ENCODE data around the gene KLHL29. TPM values are rescaled to one million over a fixed set of nuclear protein-coding genes. Genes with fewer than 3 reads are reported as not detected.

Gene KLHL29
- total RNA-seq, 2 experiments from 2014 or later: 0.23 to 0.66 TPM

DNA sequence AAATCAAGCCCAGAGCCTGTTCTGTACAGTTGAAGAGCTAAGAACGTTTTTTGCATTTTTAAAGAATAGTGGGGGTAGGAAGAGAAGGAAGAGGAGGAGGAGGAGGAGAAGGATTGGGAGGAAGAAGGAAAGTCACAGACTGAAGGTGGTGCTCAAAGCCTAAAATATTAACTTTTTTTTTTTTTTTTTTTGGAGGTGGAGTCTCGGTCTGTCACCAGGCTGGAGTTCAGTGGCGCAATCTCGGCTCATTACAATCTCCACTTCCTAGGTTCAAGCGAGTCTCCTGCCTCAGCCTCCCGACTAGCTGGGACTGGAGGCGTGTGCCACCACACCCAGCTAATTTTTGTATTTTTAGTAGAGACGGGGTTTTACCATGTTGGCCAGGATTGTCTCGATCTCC lies 18.3 kb upstream of the KLHL29 start:
- no peaks in the 10 kb centered on the region for H3K9me3 ChIP-seq (ENCODE audit: low read length)
- TF ChIP-seq, protein P1, sequence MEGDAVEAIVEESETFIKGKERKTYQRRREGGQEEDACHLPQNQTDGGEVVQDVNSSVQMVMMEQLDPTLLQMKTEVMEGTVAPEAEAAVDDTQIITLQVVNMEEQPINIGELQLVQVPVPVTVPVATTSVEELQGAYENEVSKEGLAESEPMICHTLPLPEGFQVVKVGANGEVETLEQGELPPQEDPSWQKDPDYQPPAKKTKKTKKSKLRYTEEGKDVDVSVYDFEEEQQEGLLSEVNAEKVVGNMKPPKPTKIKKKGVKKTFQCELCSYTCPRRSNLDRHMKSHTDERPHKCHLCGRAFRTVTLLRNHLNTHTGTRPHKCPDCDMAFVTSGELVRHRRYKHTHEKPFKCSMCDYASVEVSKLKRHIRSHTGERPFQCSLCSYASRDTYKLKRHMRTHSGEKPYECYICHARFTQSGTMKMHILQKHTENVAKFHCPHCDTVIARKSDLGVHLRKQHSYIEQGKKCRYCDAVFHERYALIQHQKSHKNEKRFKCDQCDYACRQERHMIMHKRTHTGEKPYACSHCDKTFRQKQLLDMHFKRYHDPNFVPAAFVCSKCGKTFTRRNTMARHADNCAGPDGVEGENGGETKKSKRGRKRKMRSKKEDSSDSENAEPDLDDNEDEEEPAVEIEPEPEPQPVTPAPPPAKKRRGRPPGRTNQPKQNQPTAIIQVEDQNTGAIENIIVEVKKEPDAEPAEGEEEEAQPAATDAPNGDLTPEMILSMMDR (conservative IDR thresholded peaks at IDR 0.05; ENCODE audit: low read length): no peak
- no peak for TF ChIP-seq EZH2phosphoT487 (IDR thresholded peaks at IDR 0.05; ENCODE audit: borderline replicate concordance, low read depth, low read length)
- BruUV-seq (replicated peaks): no TSS peak
- CTCF ChIA-PET (ENCODE audit: unreplicated experiment): no interaction called here
- POLR2A ChIA-PET: no interaction called here
- no peaks in the 10 kb centered on the region for H3K9me2 ChIP-seq (ENCODE audit: insufficient read depth, low read length)
- H3K27ac ChIP-seq (ENCODE audit: low read depth, low read length, poor library complexity, severe bottlenecking): no peak overlapping the region
- H2AFZ ChIP-seq (ENCODE audit: low read length): no peak overlapping the region
- H3K4me1 ChIP-seq (ENCODE audit: insufficient read depth, low read length, poor library complexity, severe bottlenecking): no peaks in the 10 kb centered on the region
- H3K4me3 ChIP-seq (ENCODE audit: low read depth, low read length, poor library complexity, severe bottlenecking): no peak overlapping the region
- no peak for DNase-seq (ENCODE audit: low spot score)
- H3K79me2 ChIP-seq (ENCODE audit: insufficient read depth, low read depth, low read length): no peaks in the 10 kb centered on the region
- H4K20me1 ChIP-seq (ENCODE audit: insufficient read depth, low read length): no peaks in the 10 kb centered on the region
- H3K36me3 ChIP-seq (ENCODE audit: insufficient read depth, low read length): no peaks in the 10 kb centered on the region
- intact Hi-C loops (cut with micrococcal nuclease; ENCODE audit: unreplicated experiment): no loop called here
- no peak overlapping the region for H3K4me2 ChIP-seq (ENCODE audit: low read length)

DNA sequence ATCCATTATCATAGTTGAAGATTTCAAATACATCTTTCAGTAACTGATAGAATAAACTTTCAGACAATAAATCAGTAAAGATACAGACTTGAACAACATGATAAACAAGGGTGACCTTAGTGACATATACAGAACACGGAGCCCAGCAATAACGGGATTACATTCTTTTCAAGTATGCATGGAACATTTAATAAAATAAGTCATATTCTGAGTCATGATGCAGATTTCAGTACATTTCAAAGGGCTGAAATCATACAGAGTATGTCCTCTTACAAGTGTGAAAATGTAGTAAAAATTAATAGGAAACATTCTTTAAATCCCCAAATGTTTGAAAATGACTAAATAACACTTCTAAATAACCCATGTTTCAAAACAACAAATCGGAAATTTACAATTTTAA lies 17.2 kb upstream of the KLHL29 start:
- intact Hi-C loops (cut with micrococcal nuclease; ENCODE audit: unreplicated experiment): no loop called here

DNA sequence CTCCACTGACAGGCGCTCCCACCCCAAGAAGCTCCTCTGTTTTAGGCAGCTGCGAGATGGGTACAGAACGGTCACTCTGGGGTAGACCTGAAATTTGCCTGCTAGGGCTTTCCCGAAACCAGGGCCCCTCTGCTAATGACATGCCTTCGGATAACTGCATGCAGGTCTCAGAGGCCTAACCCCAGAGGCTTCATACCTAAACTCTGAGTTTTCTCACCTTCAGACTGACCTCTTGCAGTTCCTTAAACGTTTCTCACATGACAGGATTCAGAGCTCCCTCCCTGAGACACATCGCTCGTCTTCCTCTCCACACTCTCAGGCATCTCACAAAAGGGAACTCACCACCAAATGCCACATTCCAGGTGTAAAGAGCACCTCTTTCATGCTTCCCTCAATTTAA lies 11.3 kb upstream of the KLHL29 start:
- TF ChIP-seq EZH2phosphoT487 (IDR thresholded peaks at IDR 0.05; ENCODE audit: borderline replicate concordance, low read depth, low read length): no peak
- TF ChIP-seq, protein P1 (conservative IDR thresholded peaks at IDR 0.05; ENCODE audit: low read length): no peak
- Histone ChIP-seq H3K4me1 (ENCODE audit: insufficient read depth, low read length, poor library complexity, severe bottlenecking) (peaks cover 6% of the 10 kb centered on the region), H3K79me2 (ENCODE audit: insufficient read depth, low read depth, low read length) (no peaks in the 10 kb centered on the region), H3K4me3 (ENCODE audit: low read depth, low read length, poor library complexity, severe bottlenecking) (no peak overlapping the region), H3K36me3 (ENCODE audit: insufficient read depth, low read length) (no peaks in the 10 kb centered on the region), H2AFZ (ENCODE audit: low read length) (no peak overlapping the region), H3K9me3 (ENCODE audit: low read length) (no peaks in the 10 kb centered on the region), H4K20me1 (ENCODE audit: insufficient read depth, low read length) (no peaks in the 10 kb centered on the region), H3K4me2 (ENCODE audit: low read length) (no peak overlapping the region), H3K27ac (ENCODE audit: low read depth, low read length, poor library complexity, severe bottlenecking) (no peak overlapping the region), H3K9me2 (ENCODE audit: insufficient read depth, low read length) (no peaks in the 10 kb centered on the region)
- no peak for DNase-seq (ENCODE audit: low spot score)
- BruUV-seq (replicated peaks): no TSS peak
- intact Hi-C loops (cut with micrococcal nuclease; ENCODE audit: unreplicated experiment): no loop called here
- ChIA-PET CTCF (ENCODE audit: unreplicated experiment) (no interaction called here), POLR2A (no interaction called here)

More for the DNA sequence above, 17.2 kb upstream of the KLHL29 start:
- no peak for DNase-seq (ENCODE audit: low spot score)
- Histone ChIP-seq H3K4me1 (ENCODE audit: insufficient read depth, low read length, poor library complexity, severe bottlenecking) (no peaks in the 10 kb centered on the region), H3K4me3 (ENCODE audit: low read depth, low read length, poor library complexity, severe bottlenecking) (no peak overlapping the region), H3K79me2 (ENCODE audit: insufficient read depth, low read depth, low read length) (no peaks in the 10 kb centered on the region), H3K9me3 (ENCODE audit: low read length) (no peaks in the 10 kb centered on the region), H3K4me2 (ENCODE audit: low read length) (no peak overlapping the region), H2AFZ (ENCODE audit: low read length) (no peak overlapping the region), H3K36me3 (ENCODE audit: insufficient read depth, low read length) (no peaks in the 10 kb centered on the region), H3K9me2 (ENCODE audit: insufficient read depth, low read length) (no peaks in the 10 kb centered on the region), H3K27ac (ENCODE audit: low read depth, low read length, poor library complexity, severe bottlenecking) (no peak overlapping the region), H4K20me1 (ENCODE audit: insufficient read depth, low read length) (no peaks in the 10 kb centered on the region)
- no TSS peak for BruUV-seq (replicated peaks)
- POLR2A ChIA-PET: no interaction called here
- CTCF ChIA-PET (ENCODE audit: unreplicated experiment): no interaction called here
- TF ChIP-seq, protein P1 (conservative IDR thresholded peaks at IDR 0.05; ENCODE audit: low read length): no peak
- no peak for TF ChIP-seq EZH2phosphoT487 (IDR thresholded peaks at IDR 0.05; ENCODE audit: borderline replicate concordance, low read depth, low read length)

All from OCI-LY7 (cell line).